ENCODE results near the gene PRDM16. TPM values are rescaled to one million over a fixed set of nuclear protein-coding genes. Genes with fewer than 3 reads are reported as not detected.

Gene PRDM16
- total RNA-seq, 4 donors from 2014 or later: 0.08 to 0.19 (median 0.12) TPM

- TF ChIP-seq POLR2A (IDR thresholded peaks at IDR 0.05): no peak
- TF ChIP-seq, protein P1, sequence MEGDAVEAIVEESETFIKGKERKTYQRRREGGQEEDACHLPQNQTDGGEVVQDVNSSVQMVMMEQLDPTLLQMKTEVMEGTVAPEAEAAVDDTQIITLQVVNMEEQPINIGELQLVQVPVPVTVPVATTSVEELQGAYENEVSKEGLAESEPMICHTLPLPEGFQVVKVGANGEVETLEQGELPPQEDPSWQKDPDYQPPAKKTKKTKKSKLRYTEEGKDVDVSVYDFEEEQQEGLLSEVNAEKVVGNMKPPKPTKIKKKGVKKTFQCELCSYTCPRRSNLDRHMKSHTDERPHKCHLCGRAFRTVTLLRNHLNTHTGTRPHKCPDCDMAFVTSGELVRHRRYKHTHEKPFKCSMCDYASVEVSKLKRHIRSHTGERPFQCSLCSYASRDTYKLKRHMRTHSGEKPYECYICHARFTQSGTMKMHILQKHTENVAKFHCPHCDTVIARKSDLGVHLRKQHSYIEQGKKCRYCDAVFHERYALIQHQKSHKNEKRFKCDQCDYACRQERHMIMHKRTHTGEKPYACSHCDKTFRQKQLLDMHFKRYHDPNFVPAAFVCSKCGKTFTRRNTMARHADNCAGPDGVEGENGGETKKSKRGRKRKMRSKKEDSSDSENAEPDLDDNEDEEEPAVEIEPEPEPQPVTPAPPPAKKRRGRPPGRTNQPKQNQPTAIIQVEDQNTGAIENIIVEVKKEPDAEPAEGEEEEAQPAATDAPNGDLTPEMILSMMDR (IDR thresholded peaks at IDR 0.05): no peak
- H3K4me1 ChIP-seq: no peaks in the 10 kb centered on the region
- whole genome bisulfite sequencing, 2 donors: 74 to 81% methylated on average over 15 to 17 of the region's 17 CpGs
- no peak overlapping the region for H3K4me3 ChIP-seq
- H3K27ac ChIP-seq: no peak overlapping the region
- H3K27me3 ChIP-seq: peaks cover 0 to 87% (median 0%) of the 10 kb centered on the region in 4 donors
- H3K36me3 ChIP-seq: no peaks in the 10 kb centered on the region
- no peak for DNase-seq
- no peaks in the 10 kb centered on the region for H3K9me3 ChIP-seq
- intact Hi-C loops (cut with DNase I): no loop called here
Observed at GRCh38 chr1:3290438-3290837, 221.4 kb downstream of the PRDM16 start.

GRCh38 chr1:3290915-3291314 lies 221.9 kb downstream of the PRDM16 start:
- intact Hi-C loops (cut with DNase I): no loop called here
- no peaks in the 10 kb centered on the region for H3K9me3 ChIP-seq
- no peak for DNase-seq
- WGBS, 2 donors: 90 to 100% methylated on average over 1 to 4 of the region's 15 CpGs
- H3K4me1 ChIP-seq: no peaks in the 10 kb centered on the region
- H3K4me3 ChIP-seq: no peak overlapping the region
- TF ChIP-seq POLR2A (IDR thresholded peaks at IDR 0.05): no peak
- TF ChIP-seq, protein P1 (IDR thresholded peaks at IDR 0.05): no peak
- peaks cover 0 to 87% (median 0%) of the 10 kb centered on the region in 4 donors for H3K27me3 ChIP-seq
- H3K36me3 ChIP-seq: no peaks in the 10 kb centered on the region
- H3K27ac ChIP-seq: no peak overlapping the region

- TF ChIP-seq, protein P1 (IDR thresholded peaks at IDR 0.05): no peak
- TF ChIP-seq POLR2A (IDR thresholded peaks at IDR 0.05): no peak
- Histone ChIP-seq H3K4me3 (no peak overlapping the region), H3K27ac (no peak overlapping the region), H3K9me3 (no peaks in the 10 kb centered on the region), H3K4me1 (no peaks in the 10 kb centered on the region), H3K36me3 (no peaks in the 10 kb centered on the region), H3K27me3 (peaks cover 0 to 89% (median 0%) of the 10 kb centered on the region in 4 donors)
- DNase-seq: no peak
- intact Hi-C loops (cut with DNase I): no loop called here
- whole genome bisulfite sequencing, 2 donors: 77 to 92% methylated on average over 15 to 19 of the region's 33 CpGs
Observed at GRCh38 chr1:3292051-3292722, 223.2 kb downstream of the PRDM16 start.

GRCh38 chr1:3292868-3293562 lies 224.0 kb downstream of the PRDM16 start:
- no peaks in the 10 kb centered on the region for H3K4me1 ChIP-seq
- no peaks in the 10 kb centered on the region for H3K36me3 ChIP-seq
- H3K27me3 ChIP-seq: peaks cover 0 to 92% (median 0%) of the 10 kb centered on the region in 4 donors
- DNase-seq: no peak
- intact Hi-C loops (cut with DNase I): no loop called here
- H3K27ac ChIP-seq: no peak overlapping the region
- H3K9me3 ChIP-seq: no peaks in the 10 kb centered on the region
- TF ChIP-seq POLR2A (IDR thresholded peaks at IDR 0.05): no peak
- TF ChIP-seq, protein P1 (IDR thresholded peaks at IDR 0.05): no peak
- H3K4me3 ChIP-seq: no peak overlapping the region
- WGBS, 2 donors: 49 to 77% methylated on average over 20 to 26 of the region's 26 CpGs

GRCh38 chr1:3293563-3294080 lies 224.6 kb downstream of the PRDM16 start:
- WGBS, 2 donors: 46 to 66% methylated on average over 7 to 16 of the region's 23 CpGs
- H3K4me3 ChIP-seq: no peak overlapping the region

More at GRCh38 chr1:3293563-3294080, 224.6 kb downstream of the PRDM16 start:
- no peaks in the 10 kb centered on the region for H3K4me1 ChIP-seq
- TF ChIP-seq, protein P1 (IDR thresholded peaks at IDR 0.05): no peak
- no peak for TF ChIP-seq POLR2A (IDR thresholded peaks at IDR 0.05)
- no peak for DNase-seq
- H3K27ac ChIP-seq: no peak overlapping the region
- intact Hi-C loops (cut with DNase I): no loop called here
- no peaks in the 10 kb centered on the region for H3K36me3 ChIP-seq
- peaks cover 0 to 94% (median 0%) of the 10 kb centered on the region in 4 donors for H3K27me3 ChIP-seq
- no peaks in the 10 kb centered on the region for H3K9me3 ChIP-seq
